ENCODE data around the gene ZNF488.

The ZNF488 gene

DNA sequence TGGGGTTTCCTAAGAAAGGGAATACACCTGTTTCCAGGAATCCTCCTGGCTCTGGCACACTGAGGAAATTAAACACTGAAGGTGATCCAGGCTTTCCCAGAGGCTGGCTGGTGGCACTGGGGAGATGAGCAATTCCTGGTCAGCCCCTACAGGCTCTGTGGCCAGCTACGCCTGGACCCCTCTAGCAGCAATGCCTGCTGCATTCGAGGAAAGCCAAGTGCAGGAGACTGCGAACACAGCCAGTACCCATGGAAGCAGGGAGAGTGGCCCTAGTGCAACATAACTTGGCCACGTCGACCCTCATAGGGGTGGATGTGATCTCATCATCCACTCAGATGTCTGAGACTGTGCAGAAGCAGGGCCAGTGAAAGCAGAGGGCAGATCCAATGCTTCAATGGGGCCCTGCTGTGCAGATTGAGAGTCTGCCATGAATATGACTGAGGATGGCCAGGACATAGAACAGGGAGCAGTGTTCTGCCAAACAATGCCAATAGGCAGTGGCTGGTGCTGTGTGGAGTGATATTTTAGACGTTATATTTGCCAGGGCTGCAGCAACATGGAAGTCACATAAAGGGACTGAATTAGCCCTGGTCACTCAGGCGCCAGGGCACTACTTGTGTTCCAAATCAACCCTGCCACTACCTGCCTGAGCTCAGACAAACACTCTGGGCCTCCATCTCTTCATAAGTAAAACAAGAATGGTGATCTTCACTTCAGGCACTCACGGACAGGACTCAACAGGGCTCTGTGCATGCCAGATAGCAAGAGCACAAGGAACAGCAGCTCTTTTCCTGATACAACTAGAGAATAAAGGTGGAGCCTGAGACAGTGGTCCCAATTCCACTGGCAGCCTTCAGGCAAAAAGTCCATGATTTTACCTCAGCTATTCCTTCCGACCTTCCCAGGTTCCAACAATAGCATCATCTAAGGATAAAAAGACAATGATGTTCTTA lies 2.4 kb downstream of the ZNF488 start:
- no peak for DNase-seq (ENCODE audit: low read depth in 2 of 2)

DNA sequence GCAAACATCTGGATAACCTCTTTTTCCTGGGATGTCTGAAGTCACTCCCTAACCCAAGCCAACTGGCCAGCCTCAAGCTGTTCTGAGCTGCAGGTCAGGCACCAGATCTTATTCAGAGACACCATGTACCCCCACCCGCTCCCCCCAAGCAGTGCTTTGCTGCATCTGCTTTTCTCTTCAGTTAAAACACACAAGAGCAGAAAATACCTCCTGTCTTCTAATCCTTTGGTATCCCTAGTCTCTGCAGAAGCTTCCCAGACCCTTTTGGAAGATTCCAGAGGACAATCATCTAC lies 3.0 kb downstream of the ZNF488 start:
- DNase-seq (ENCODE audit: low read depth in 2 of 2) = no peak

DNA sequence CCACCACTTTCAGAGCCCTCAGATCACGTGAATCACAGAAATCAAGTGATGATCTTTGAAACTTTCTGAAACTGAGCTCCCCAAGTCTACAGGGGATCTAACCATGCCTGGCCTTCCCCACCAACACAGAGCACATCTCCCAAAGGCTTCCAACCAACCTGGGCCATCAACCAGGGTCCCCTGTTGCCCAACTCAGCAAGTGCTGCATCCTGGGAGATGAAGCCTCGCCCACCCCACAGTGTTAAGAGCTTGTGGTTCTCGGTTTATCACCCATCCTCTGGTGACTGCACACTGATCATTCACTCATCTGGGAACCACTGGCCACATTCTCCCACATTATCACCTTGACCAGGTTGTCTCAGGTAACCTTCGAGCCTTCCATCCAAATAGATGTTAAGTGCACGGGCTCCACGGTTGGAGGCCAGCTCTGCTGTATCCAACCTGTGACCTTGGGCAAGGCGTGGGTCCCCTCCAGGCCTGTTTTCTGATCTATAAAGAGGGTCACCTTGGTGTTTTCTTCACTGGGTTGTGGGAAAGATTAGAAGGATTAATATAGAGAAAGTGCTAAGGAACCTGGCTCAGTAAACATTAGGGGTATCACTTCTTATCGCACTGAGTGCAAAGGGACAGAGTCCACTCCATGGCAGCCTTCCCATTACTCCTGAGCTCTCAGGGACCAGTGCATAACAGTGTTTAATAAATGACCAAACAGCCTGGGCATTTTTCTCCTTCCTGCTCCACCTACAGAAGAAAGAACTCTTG lies 3.6 kb downstream of the ZNF488 start:
- no peak for DNase-seq (ENCODE audit: low read depth in 2 of 2)

DNA sequence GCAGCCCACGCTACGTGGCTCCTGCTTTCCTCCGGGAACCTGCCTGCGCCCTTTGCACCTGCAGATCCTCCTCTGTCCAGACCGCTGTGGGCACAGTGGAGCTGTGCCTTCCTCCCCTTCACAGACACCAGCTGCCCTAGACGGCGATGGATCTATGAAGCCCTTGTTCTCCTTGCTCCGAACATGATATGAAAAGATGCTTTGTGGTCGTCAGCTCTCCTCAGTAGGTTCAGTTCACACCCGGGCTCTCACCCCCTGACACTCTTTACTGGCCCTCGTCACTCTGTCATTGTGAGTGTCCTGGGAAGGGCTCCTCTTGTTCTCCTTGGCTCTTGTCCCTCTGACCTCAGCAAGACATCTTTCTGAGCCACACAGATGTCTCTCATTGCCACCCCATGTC lies 4.2 kb downstream of the ZNF488 start:
- no peak for DNase-seq (ENCODE audit: low read depth in 2 of 2)

DNA sequence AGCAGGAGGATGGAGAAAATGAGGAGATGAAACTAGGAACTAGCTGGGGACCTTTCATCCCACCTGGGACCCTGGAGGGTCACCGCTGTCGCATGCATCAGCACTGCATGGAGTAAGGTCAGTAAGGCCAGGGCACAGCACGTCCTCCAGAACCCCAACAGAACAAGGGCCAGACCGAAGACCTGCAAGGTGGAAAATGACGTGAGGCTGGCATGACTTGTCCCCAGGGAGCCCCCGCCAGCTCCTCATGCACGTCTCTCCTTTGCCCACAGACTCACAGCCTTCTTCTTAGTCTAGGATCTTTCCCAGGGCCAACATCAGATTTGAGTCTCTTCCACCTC lies 4.7 kb downstream of the ZNF488 start:
- no peak for DNase-seq (ENCODE audit: low read depth in 2 of 2)

DNA sequence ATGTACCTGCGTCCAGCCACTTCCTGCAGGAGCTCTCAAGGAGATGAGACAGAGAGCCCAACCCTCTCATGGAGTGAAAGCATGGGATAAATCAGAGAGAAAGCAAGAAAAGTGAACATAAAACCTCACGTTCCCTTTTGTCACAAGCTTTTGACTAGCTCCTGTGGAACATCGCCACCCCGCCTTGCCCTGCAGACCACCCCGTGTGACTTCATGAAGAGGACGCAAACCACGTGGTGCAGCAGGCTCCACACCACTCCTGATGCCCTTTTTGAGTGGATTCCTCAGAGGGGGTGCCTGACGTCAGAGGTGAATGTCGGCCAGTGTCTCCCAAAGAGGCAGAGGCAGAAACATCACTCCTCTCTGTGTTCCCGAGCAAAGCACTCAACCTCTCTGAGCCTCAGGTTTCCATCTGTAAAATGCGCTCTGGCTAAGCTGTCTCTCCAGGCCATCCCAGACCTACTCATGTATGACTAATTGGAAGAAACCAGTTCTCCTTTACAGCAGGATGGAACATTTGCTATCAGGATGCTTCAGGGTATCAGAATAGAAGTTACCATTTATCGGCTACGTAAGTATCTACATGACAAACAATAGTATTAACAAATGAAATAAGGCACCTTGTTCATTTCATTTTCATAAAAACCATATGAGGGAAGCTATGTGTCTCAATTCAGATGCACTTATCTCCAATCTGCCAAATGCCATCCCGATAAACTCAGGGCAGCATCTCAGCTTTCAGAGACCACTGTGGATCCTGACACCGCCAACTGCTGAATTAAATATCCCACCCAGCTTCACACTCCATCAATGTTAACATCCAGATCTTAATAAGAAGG lies 5.3 kb downstream of the ZNF488 start:
- DNase-seq (ENCODE audit: low read depth in 2 of 2) = no peak

DNA sequence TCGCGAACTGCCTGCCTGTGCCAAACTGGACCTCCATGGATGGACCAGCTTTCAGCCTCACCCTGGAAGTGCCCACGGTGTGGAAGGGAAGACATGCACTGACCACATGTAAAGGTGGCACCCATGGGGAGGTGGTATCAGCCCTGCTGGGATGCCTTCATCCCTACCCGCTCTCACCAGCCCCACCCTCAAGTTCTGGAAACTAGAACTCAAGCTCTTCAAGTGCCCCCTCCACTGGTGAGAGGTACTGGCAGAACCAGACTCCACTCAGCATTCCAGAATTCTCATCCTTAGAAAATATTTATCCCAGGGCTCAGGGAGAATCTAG lies 5.9 kb downstream of the ZNF488 start:
- DNase-seq (ENCODE audit: low read depth in 2 of 2) = no peak

DNA sequence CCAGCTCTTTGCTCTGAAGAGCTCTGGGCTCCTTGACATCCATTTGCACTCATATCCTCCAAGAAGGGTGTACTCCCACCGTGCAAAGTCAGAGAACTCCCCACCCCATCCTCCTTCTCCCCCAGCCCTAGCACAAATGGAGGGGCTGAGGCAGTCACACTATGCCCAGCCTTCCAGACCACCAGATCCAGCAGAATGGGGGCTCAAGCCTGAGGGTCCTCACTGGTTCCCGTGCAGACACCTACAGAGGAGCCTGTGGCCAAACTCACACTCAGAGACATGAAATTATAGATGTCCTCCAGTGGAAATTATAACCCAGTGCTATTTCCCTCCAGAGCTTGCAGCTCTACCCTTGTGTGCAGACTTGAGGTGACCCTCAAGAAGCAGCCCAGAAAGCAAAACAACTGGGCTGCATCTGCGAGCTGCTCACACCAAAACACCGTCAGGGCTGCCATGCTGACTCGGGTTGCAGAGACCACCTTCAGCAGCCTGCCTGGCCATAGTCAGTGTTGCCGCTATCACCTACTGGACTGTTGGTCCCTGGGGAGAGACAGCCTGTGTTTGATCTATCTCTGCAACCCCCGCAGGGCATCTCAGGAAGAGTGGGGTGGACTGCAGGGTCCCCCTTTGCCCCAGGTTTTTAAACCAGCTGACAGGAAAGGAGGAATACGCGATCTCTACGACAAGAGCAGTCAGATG lies 7.4 kb downstream of the ZNF488 start:
- DNase-seq (ENCODE audit: low read depth in 2 of 2) = no peak

DNA sequence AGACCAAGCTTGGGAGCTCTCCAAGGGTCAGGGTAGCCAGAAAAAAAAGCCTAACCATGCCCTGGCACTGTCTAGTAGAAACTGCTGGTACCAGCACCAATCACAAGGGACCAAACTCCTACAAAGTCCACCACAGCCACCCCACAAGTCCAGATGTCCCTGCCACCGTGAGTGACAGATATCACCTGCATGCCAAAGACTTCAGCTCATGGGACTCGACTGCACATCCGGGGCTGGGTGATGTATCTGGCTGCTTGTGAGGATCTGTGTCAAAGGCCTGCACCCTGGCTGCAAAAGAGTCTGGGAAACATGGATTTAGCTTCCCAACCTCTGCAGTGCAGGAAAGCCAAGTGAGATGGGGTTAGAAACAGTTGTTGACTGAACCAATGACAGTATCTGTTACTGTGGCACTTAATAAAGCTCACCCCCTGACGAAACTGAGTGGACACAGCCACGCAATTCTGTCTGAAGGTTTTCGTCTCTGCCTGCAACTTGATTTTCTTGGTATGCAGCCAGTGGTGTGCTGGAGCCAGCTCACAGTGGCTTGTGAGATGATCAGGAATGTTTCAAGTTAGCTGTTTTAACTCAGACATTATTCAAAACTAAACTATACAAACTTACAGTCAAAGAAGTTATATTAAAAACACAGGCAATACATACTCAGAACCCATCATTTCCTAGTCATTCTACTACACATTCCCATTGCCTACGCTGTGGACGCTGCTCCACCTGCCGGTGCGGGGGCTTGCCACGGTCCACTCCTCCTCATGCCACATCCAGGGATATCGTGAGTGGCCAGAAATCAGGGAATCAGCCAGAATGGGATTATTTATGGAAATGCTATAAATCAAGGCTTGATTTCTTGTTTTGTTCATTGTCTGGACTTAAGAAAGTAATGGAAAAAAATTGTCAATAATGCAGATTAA lies 9.2 kb downstream of the ZNF488 start:
- no peak for DNase-seq (ENCODE audit: low read depth in 2 of 2)

DNA sequence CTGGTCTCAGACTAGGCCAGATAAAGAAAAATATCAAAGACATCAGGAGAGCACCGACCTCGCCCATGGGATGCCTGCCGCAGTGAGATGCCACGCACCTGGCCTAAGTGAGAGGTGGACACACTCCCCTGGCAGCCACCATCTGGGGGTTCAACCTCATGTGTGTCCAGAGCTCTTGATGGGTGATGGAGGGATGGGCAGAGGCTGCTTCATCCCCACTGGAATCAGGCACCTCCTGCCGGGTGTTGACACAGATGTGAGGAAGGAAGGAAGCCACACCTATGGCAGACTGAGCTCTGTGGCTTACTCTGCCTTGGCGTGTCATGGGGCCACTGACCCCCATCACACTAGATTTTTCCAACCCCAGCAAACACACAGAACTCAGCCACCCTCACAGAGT lies 11.4 kb downstream of the ZNF488 start:
- DNase-seq (ENCODE audit: low read depth in 2 of 2) = no peak

DNA sequence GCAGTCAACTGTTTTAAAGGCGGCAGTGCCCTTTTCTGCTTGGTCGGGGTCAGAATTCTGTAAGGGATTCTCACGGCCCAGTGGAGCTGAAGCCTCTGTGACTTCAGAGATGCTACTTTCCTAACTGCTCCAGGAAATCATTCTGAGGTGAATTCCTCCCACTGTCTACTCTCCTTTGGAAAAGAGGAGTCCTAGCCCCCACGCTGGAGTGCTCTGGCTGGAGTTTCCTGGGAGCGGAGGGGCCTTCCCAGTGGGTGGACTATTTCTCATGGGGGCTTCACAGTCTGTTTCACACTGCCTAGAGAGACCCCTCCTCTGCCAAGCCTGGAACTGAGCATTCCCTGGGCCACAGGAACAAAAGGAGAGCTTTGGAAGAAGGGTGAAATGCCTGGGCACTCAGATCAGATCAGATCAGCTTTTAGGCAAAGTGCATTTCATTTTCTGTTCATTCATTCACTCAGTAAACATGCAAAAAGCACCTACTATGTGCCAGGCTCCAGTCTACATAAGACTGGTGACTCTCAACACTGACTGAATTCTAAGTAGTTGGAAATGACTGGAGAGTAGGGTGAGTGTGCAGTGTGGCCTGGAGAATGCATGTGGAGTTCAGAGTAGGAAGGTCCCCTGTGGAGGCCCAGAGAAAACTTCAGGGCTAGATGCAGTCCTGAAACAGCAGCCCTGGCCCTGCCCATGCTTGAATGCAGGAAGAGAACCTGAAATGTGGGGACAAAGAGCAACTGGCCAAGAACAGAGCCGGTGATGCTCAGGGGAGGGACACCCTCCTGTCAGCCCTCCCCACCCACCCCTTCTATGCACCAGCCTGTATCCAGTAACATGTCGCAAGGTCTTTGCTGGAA lies 12.2 kb downstream of the ZNF488 start:
- DNase-seq (ENCODE audit: low read depth in 2 of 2) = no peak

DNA sequence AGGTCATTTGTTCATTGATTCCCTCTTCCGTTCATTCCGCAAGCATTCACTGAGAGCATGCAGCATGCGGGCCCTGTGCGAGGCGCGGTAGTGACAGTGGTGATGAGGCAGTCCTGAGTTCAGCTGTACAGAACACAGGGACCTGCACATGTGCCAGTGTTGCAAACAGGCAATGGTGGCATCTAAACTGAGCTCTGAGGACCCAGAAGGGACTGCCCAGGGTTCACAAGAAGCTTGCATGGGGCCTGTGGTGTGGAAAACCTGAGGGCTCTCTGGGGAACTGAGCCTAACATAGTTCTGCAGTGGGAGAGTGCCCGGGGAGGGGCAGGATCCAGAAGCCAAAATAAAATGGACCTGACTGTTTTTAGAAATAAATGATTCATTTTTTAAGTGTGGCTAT lies 13.2 kb downstream of the ZNF488 start:
- no peak for DNase-seq (ENCODE audit: low read depth in 2 of 2)

DNA sequence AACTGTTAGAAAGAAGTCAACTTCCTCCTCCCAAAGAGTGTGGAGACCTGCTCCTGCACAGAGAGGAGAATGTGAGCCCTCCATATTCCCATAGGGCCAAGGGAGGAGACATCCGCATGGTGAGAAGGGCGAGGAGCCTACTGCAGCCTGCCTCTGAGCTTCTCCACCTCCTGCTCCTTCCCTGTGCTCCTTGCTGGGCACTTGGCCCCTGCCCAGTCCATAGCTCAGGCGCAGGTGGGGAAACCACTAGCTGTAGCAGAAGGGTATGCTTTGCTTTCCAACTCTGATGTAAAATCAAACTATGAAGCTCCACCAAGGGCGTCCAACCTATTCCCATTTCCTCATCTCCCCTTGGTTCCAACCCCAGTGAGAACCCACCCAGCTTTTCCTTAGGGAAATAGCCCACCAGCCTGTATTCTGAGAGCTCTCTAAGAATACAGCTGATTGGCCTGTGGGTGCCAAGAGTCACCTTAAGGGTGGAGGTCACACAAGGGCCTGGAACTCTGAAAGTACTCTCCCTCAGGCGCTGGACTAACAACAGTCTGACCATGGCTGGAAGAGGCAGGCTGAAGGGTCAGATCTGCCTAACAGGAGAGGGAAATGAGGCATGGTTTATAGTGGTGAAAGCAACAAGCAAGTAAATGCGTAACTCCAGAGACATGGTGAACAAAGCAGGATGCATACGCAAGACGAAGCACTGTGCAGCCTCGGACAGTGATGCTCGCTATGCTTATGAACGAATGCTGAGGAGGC lies 13.9 kb downstream of the ZNF488 start:
- DNase-seq (ENCODE audit: low read depth in 2 of 2) = no peak

DNA sequence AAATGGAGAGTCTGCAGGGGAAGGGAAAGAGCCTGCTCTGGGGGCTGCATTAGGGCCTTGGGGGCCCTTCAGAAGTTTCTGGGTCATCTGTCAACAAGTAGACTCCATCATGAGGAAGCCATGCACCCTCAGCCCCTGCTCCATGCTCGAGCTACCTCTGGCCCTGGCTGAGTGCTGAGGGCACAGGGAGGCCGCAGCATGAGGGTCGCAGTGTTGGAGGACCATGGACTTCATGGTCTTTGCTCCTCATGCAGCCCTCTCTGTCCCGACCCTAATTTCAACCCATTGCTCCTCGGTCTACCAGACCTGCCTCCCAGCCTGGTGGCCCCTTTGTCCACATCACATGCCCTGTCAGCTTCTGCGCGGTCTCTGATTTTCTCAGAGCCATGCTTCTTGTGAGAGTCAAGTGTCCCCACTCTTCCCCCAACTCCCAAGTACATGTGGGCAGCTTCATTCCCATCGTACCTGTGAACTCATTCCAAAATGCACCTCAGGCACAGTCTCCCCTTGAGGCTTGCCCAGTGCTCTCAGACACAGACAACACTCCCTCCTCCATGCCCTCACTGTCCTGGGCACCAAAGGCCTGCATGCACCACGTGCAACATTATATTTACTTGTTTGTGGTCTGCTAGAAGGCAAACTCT lies 14.7 kb downstream of the ZNF488 start:
- DNase-seq (ENCODE audit: low read depth in 2 of 2) = no peak

DNA sequence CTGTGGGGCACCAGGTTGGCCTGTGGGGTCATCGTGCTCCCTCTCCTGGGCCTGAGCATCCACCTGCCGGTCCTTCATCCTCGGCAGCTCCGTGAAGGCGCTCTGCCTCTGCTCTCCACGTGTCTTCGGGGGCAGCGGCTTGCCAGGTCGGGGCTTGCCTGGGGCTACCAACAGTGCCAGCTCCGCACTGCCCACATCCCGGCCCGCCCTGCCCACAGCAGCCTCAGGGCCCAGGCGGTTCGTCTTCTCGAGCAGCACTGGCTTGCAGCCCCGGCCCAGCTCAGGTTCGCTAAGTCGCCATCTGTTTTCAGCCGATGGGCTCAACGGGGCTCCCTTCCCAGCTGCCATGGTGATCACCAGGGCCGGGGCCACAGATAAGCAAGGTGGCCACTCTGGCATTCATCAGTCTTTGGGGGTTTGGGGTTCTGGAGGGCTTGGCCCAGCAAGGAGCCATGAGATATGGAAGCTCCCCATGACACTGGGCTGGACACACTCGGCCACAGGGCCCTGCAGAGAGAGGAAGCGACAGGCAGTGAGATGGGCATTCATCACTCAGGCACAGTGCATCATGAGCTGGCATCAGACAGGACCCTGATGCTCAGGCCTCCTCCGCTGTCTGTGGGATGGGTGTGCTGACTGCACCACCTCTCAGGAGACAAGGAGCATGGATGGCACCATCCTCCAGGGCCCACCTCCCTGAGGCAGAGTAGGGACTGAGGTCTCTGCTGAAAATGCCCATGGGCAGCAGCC lies 15.5 kb downstream of the ZNF488 start:
- no peak for DNase-seq (ENCODE audit: low read depth in 2 of 2)

DNA sequence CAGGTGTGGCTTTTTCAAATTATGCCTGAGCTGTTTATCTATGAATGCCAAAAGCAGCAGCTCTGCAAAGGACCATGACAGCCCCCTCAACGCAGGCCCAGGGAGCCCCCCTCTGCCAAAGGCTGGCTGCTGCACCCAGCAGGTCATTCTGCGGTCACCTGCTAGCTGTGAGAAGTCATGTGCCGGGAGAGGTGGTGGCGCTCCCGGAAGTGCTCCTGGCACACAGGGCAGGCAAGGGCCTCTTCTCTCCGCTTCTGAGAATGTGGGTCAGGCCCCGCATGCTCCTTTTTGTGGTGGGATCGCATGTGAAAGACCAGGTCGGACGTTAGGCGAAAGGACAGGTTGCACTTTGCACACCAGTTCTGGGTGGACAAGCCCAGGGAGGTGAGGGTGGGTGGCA lies 16.4 kb downstream of the ZNF488 start:
- no peak for DNase-seq (ENCODE audit: low read depth in 2 of 2)

DNA sequence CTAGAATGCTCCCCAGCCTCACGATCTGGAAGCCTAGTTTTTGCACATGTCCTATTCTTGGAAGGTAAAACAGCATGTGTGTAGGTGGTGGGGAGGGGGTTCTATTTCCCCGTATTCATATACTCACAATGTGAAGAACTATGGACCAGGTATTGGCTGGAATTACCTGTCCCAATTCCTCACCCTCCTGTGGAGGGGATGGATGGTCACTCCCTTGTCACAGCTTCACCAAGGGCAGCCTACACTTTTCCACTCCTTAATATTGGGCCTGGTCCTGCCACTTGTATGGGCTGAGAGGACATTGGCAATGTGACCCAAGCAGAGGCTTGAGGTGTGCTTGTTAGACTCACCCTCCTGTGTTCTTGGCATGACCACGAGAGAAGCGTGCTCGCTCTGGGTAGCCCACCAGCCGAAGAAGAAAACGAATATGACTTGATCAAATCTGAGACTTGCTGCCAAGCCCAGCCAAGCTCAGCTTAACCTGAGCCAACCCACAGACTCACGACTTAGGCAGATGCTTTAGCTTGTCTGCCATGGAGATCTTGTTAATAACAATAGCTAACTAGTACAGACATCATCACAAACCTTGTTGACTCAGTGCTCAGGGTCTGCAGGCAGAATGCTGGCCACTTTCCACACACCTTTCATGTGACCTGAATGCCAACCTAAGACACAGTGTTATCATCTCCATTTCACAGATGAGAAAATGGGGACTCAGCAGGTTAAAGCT lies 17.2 kb downstream of the ZNF488 start:
- DNase-seq (ENCODE audit: low read depth in 2 of 2) = no peak
